ENCODE measurements around the gene CCNK.

The CCNK gene

GRCh38 chr14:99560403-99560802 lies 79.2 kb downstream of the CCNK start:
- DNase-seq (ENCODE audit: insufficient read length, low spot score) (no peak), FAIRE-seq (no peak)
- no peak for TF ChIP-seq POLR2A (IDR thresholded peaks at IDR 0.05; ENCODE audit: low read depth, low read length)

DNA sequence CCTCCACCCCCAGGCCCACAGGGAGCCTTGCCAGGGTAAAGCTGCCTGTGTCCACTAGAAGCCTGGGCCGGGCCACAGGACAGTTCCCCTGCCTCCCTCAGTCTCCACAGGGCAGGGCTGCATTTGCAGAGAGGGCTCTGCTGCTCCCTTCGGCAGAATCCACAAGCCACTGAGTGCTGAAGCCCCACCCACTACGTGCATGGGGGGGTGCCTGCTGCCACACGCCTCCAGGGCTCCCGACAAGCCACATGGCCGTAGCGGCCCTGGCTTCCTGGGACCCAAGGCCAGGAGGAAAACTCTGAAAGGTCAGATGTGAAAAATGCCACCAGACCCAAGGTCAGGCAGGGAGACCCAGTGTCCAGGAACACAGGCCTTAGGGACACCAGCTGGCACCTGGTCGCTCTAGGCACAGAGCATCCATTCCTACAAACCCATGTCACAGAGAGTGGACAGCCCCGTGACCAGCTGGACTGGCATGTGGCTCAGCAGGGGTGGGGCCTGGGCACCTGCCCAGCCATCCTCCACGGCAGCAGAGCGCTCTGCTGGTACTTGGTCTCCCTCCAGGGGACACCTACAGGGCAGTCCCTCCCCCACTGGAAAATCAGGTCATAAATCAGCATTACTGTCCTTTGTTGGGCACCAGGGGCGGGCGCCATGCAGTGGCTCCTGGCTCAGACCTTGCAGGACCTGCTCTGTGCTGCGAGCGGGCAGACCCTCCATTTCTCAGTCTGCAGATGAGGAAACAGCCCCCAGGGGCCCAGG lies 79.9 kb downstream of the CCNK start:
- no peak for TF ChIP-seq POLR2A (IDR thresholded peaks at IDR 0.05; ENCODE audit: low read depth, low read length)
- FAIRE-seq (no peak), DNase-seq (ENCODE audit: insufficient read length, low spot score) (no peak)

- no peak for DNase-seq (ENCODE audit: insufficient read length, low spot score)
- TF ChIP-seq POLR2A (IDR thresholded peaks at IDR 0.05; ENCODE audit: low read depth, low read length) = no peak
- no peak for FAIRE-seq
Measured at GRCh38 chr14:99561864-99562263, 80.7 kb downstream of the CCNK start.
